Naive thymus-derived CD8-positive, alpha-beta T cell (primary cell): ENCODE measurements around the gene AOPEP. TPM values are rescaled to one million over a fixed set of nuclear protein-coding genes. Genes with fewer than 3 reads are reported as not detected.

Experiments
- ATAC-seq, 2 donors: fragments of 150-1000 bp; cut with Tn5 transposase in 1 of 2; sonication (Bioruptor Pico), chemical (Tn5 transposase) in 1 of 2; 1 replicate in 1 of 2; 2 replicates in 1 of 2; pipeline ENCODE4 v1.10.0; 2021; ENCODE audit warnings: mild to moderate bottlenecking in 2 of 2, moderate library complexity in 2 of 2
- POLR2A ChIA-PET: fragments of 350-600 bp; sonication (Branson Sonifier 250); formaldehyde crosslinking; loops from one replicate; lab custom pipeline; 2021; ENCODE audit warnings: antibody characterized with exemption; lab: Charles Lee
- DNase-seq, 10 donors: peaks; one replicate each; pipeline versions ENCODE4 v3.0.0 to v3.0.0-alpha.2; 2020 to 2022
- H3K27ac Mint-ChIP-seq, 10 donors: one replicate each; pipeline ENCODE4 v1.8.0; 2020 to 2022; ENCODE audit warnings: mild to moderate bottlenecking in 10 of 10, mixed read lengths in 10 of 10, moderate library complexity in 4 of 10, inconsistent platforms in 1 of 10
- H3K27me3 Mint-ChIP-seq, 5 donors: one replicate each; pipeline ENCODE4 v1.8.0; 2021 to 2022; ENCODE audit warnings: mixed read lengths in 5 of 5
- H3K36me3 Mint-ChIP-seq, 3 donors: one replicate each; pipeline ENCODE4 v1.8.0; 2020 to 2022; ENCODE audit warnings: mixed read lengths in 3 of 3, mild to moderate bottlenecking in 2 of 3, inconsistent platforms in 1 of 3
- H3K4me1 Mint-ChIP-seq, 4 donors: one replicate each; pipeline ENCODE4 v1.8.0; 2021 to 2022; ENCODE audit warnings: mixed read lengths in 4 of 4
- H3K4me3 Mint-ChIP-seq, 10 donors: one replicate each; pipeline ENCODE4 v1.8.0; 2020 to 2022; ENCODE audit warnings: mild to moderate bottlenecking in 10 of 10, mixed read lengths in 10 of 10, moderate library complexity in 6 of 10, inconsistent platforms in 1 of 10
- H3K9me3 Mint-ChIP-seq, 9 donors: one replicate each; pipeline ENCODE4 v1.8.0; 2020 to 2022; ENCODE audit warnings: mixed read lengths in 9 of 9, mild to moderate bottlenecking in 3 of 9, inconsistent platforms in 1 of 9, moderate library complexity in 1 of 9
- polyA plus RNA-seq, 3 donors: library from polyadenylated mRNA; unstranded; fragments of 300-500 nt; fragmentation: Illumina TruSeq; gene quantifications; one replicate each; pipeline ENCODE4 v1.2.3, GENCODE V29; 2021
- total RNA-seq, 8 experiments: library from RNA in 2 of 8; stranded (reverse) in 2 of 8; gene quantifications; one replicate each; pipeline ENCODE4 v1.2.3 and lab custom pipeline; 2021 to 2026

The AOPEP gene
- total and polyA plus RNA-seq, 5 experiments from 2014 or later = 4.3 to 10.8 (median 7.4) TPM

GRCh38 chr9:94720846-94721549 is 5.5 kb upstream of the AOPEP start:
- ATAC-seq (no peak), DNase-seq (no peak)
- Mint-ChIP-seq H3K27ac (no peak overlapping the region), H3K36me3 (peaks cover 0 to 3% (median 0%) of the 10 kb centered on the region in 3 donors), H3K4me3 (no peak overlapping the region), H3K9me3 (peaks cover 0 to 4% (median 0%) of the 10 kb centered on the region in 9 donors), H3K4me1 (peaks cover 0 to 3% (median under 1%) of the 10 kb centered on the region in 4 donors), H3K27me3 (peaks cover 4 to 25% (median 11%) of the 10 kb centered on the region in 5 donors)
- POLR2A ChIA-PET = no interaction called here

DNA sequence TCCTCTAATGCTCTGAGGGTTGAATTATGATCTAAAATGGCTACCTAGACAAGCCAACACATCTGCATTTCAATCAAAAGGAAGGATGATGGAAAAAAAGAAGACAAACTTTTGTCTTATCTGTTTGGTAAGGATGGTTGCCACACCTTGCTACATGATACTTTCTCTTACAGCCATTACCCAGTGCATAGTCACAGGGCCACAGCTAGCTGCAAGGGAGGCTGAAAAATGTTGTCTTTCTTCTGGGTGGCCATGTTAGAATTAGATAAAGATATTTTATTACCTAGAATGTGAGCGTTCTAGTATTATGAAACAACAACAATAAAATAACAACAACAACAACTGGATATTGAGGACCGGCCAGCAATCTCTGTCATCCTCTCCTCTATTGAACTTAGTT is 4.7 kb upstream of the AOPEP start:
- Mint-ChIP-seq H3K9me3 (peaks cover 0 to 4% (median 0%) of the 10 kb centered on the region in 9 donors), H3K27me3 (peaks cover 2 to 18% (median 7%) of the 10 kb centered on the region in 5 donors), H3K4me3 (no peak overlapping the region), H3K36me3 (no peaks in the 10 kb centered on the region), H3K4me1 (peaks cover 0 to 4% (median 4%) of the 10 kb centered on the region in 4 donors), H3K27ac (no peak overlapping the region)
- POLR2A ChIA-PET = no interaction called here
- DNase-seq (no peak), ATAC-seq (no peak)

DNA sequence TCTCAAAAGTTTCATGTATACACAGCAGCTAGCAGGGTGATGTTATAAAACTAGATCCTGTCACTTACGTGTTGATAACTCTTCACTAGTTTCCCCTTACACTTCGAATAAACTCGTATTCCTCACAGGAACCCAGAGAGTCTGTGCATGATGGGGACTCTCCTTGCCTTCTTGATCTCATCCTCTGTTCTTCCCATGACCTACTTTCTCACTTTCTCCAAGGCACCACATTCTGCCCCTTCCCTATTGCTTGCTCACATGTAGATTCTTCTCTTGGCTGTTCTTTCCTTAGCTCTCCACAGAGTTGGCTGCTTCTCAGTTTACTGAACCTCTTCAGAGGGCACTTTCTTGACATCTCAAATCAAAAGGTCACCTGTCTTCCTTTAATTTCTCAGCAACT is 1.2 kb upstream of the AOPEP start:
- H3K27me3 Mint-ChIP-seq = peaks cover 0 to 4% (median 0%) of the 10 kb centered on the region in 5 donors
- no peaks in the 10 kb centered on the region for H3K36me3 Mint-ChIP-seq
- H3K4me3 Mint-ChIP-seq = peak overlapping the region in 8 of 10 donors; percentile 4 to 66 (median 34)
- H3K9me3 Mint-ChIP-seq = peaks cover 0 to 4% (median 0%) of the 10 kb centered on the region in 9 donors
- ATAC-seq (no peak), DNase-seq (no peak)
- peaks cover 6 to 24% (median 12%) of the 10 kb centered on the region in 4 donors for H3K4me1 Mint-ChIP-seq
- H3K27ac Mint-ChIP-seq = peak overlapping the region in 5 of 10 donors; percentile 9 to 78 (median 57)
- POLR2A ChIA-PET = no interaction called here

- POLR2A ChIA-PET = interaction anchor here (0.5 to 0.6 kb wide), 2 partner anchors 45 to 658 kb away, joined by 3 to 5 read pairs; no protein-coding TSS in a partner anchor
- H3K36me3 Mint-ChIP-seq = peaks cover 0 to 6% (median 0%) of the 10 kb centered on the region in 3 donors
- DNase-seq (no peak), ATAC-seq (no peak)
- H3K4me3 Mint-ChIP-seq = peak overlapping the region in 1 of 10 donors; percentile 14
- peak overlapping the region in 6 of 10 donors; percentile 3 to 51 (median 32) for H3K27ac Mint-ChIP-seq
- H3K4me1 Mint-ChIP-seq = peaks cover 6 to 24% (median 12%) of the 10 kb centered on the region in 4 donors
- no peaks in the 10 kb centered on the region for H3K9me3 Mint-ChIP-seq
- no peaks in the 10 kb centered on the region for H3K27me3 Mint-ChIP-seq
Measured at GRCh38 chr9:94728719-94729118, 2.2 kb downstream of the AOPEP start.

- Mint-ChIP-seq H3K36me3 (peaks cover 0 to 6% (median 0%) of the 10 kb centered on the region in 3 donors), H3K4me1 (peaks cover 6 to 24% (median 12%) of the 10 kb centered on the region in 4 donors), H3K4me3 (no peak overlapping the region), H3K27ac (peak overlapping the region in 2 of 10 donors; percentile 49 to 64), H3K9me3 (no peaks in the 10 kb centered on the region), H3K27me3 (no peaks in the 10 kb centered on the region)
- DNase-seq (no peak), ATAC-seq (no peak)
- POLR2A ChIA-PET = interaction anchor here (0.6 kb wide), 1 partner anchor 659 kb away, joined by 3 read pairs; no protein-coding TSS in a partner anchor
Measured at GRCh38 chr9:94729199-94729598, 2.7 kb downstream of the AOPEP start.

GRCh38 chr9:94734054-94734754 is 7.7 kb downstream of the AOPEP start:
- ATAC-seq (no peak), DNase-seq (no peak)
- Mint-ChIP-seq H3K9me3 (no peaks in the 10 kb centered on the region), H3K36me3 (peaks cover 3 to 10% (median 4%) of the 10 kb centered on the region in 3 donors), H3K27ac (no peak overlapping the region), H3K27me3 (no peaks in the 10 kb centered on the region), H3K4me3 (no peak overlapping the region), H3K4me1 (peaks cover 0 to 4% (median 3%) of the 10 kb centered on the region in 4 donors)
- POLR2A ChIA-PET = interaction anchor here (1.0 kb wide), 1 partner anchor 1833 kb away, joined by 3 read pairs; no protein-coding TSS in a partner anchor

DNA sequence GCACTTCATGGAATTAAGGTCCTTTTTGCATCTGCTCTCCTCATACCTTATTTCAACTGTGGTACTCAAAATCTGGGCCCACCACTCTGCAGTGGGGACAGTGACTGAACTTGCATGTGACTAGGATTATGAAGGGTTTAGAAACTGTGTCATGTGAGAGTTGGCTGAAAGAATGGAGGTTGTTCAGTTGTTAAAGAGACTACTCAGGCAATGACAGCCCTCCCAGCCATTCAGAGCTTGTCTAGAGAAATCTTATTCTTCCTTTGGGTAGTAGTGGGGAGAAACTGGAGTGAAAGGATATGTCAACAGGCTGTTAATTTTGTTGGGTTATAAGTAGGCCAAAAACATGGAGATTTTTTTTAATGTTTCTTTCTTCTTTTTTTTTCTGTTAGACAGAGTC is 10.3 kb downstream of the AOPEP start:
- Mint-ChIP-seq H3K9me3 (no peaks in the 10 kb centered on the region), H3K27ac (no peak overlapping the region), H3K27me3 (no peaks in the 10 kb centered on the region), H3K36me3 (peaks cover 3 to 14% (median 4%) of the 10 kb centered on the region in 3 donors), H3K4me1 (peaks cover 1 to 11% (median 6%) of the 10 kb centered on the region in 4 donors), H3K4me3 (no peak overlapping the region)
- DNase-seq (no peak), ATAC-seq (no peak)
- POLR2A ChIA-PET = no interaction called here

- Mint-ChIP-seq H3K9me3 (peaks cover 0 to 3% (median 0%) of the 10 kb centered on the region in 9 donors), H3K36me3 (peaks cover 12 to 19% (median 14%) of the 10 kb centered on the region in 3 donors), H3K4me3 (no peak overlapping the region), H3K27ac (peak overlapping the region in 4 of 10 donors; percentile 17 to 76 (median 45)), H3K4me1 (peaks cover 5 to 11% (median 7%) of the 10 kb centered on the region in 4 donors), H3K27me3 (no peaks in the 10 kb centered on the region)
- ATAC-seq = no peak
- no peak for DNase-seq
- POLR2A ChIA-PET = no interaction called here
Measured at GRCh38 chr9:94740145-94740840, 13.8 kb downstream of the AOPEP start.

DNA sequence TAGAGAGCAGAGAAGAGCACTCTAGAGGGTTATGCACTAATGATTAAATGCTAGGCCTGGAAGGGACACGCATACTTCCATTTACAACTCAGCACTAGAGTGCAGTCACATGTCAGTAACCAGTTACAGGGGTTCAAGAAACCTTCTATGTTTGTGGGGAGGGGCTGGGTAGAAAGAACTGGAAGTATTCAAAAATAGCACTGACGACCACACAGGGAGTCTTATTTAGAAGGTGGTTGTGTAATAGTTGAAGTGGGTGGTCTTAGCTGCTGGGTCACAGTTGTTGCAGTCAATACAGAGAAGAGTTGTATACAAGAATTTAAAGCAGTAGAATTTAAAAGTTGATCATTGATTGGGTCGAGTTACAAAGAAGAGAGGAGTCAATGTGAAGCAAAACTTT is 15.4 kb downstream of the AOPEP start:
- peaks cover 6 to 11% (median 7%) of the 10 kb centered on the region in 4 donors for H3K4me1 Mint-ChIP-seq
- H3K9me3 Mint-ChIP-seq = peaks cover 0 to 9% (median 4%) of the 10 kb centered on the region in 9 donors
- POLR2A ChIA-PET = no interaction called here
- no peaks in the 10 kb centered on the region for H3K27me3 Mint-ChIP-seq
- H3K36me3 Mint-ChIP-seq = peaks cover 10 to 30% (median 13%) of the 10 kb centered on the region in 3 donors
- ATAC-seq (no peak), DNase-seq (no peak)
- H3K27ac Mint-ChIP-seq = no peak overlapping the region
- H3K4me3 Mint-ChIP-seq = no peak overlapping the region

DNA sequence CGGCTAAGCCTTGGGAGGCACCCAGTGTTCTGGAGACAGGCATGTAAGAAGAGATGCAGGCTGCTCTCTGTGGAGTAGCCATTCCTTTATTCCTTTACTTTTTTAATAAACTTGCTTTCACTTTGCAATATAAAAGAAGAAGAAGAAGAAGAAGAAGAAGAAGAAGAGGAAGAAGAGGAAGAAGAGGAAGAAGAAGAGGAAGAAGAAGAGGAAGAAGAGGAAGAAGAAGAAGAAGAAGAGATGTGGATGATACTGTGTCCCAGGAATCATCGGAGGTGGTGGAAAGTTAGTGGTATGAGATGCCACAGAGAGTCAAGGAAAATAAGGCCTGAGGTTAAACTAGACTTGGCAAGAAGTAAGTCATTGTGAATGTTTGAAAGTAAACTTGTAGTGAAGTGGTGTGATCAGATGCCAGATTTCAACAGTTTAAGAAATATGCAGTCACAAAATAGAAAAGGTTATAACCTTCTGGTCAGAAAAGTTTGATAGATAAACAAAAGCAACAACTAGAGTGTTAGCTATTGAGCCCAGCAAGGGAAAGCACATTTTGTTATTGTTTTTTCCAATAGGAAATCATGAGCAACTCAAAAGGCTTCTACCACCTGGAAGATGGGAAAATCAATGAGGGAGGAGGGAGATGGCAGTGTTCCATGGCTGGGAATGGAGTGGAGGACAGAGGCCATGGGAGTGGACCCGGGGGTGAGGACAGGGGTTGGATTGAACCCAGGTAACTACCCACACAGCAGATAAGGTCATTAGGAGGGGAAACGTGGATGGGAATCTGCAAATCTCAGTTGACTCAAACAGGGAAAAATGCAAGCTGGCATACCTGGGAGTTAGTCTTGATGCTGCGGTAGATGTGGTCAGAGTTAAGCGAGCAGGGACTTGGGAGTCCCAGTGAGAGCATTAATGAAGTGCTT is 16.8 kb downstream of the AOPEP start:
- DNase-seq (no peak), ATAC-seq (no peak)
- POLR2A ChIA-PET = no interaction called here
- Mint-ChIP-seq H3K27ac (peak overlapping the region in 2 of 10 donors; percentile 27 to 46), H3K4me1 (peaks cover 6 to 11% (median 6%) of the 10 kb centered on the region in 4 donors), H3K27me3 (no peaks in the 10 kb centered on the region), H3K9me3 (peaks cover 0 to 17% (median 9%) of the 10 kb centered on the region in 9 donors), H3K36me3 (peaks cover 10 to 40% (median 11%) of the 10 kb centered on the region in 3 donors), H3K4me3 (no peak overlapping the region)

DNA sequence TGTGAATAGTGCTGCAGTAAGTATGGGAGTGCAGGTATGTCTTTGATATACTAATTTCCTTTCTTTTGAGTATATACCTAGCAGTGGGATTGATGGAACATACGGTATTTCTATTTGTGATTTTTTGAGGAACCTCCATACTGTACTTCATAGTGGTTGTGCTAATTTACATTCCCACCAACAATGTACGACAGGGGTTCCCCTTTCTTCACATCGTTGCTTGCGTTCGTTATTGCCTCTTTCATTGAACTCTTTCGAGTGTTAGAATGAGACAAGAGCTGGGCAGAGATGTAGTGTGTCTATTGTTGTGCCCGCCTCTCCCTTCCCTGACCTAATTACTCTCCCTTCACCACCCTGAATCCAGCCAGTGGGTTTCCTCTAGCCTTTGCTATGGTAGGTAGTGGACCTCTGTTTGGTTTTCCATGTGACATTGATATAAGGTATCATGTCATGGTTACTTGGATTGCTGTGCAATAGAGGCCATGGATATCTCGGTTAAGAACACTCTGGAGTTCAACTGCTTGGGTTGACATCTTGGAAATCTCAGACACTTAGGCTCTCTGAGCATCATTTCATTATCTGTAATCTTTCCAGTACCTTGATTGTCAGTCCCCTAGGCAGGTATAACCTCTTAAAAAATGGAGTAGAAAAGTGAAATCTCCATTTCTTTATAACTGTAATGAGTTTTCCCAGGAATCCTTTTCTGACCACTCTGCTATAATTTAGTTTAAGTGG is 19.5 kb downstream of the AOPEP start:
- no peak for ATAC-seq
- H3K36me3 Mint-ChIP-seq = peaks cover 20 to 57% (median 20%) of the 10 kb centered on the region in 3 donors
- POLR2A ChIA-PET = no interaction called here
- peaks cover 0 to 30% (median 21%) of the 10 kb centered on the region in 9 donors for H3K9me3 Mint-ChIP-seq
- peaks cover under 1 to 6% (median 2%) of the 10 kb centered on the region in 4 donors for H3K4me1 Mint-ChIP-seq
- H3K4me3 Mint-ChIP-seq = no peak overlapping the region
- H3K27ac Mint-ChIP-seq = no peak overlapping the region
- H3K27me3 Mint-ChIP-seq = no peaks in the 10 kb centered on the region
- DNase-seq = no peak
